HepG2 (cell line): ENCODE measurements around the gene NTM. TPM values are rescaled to one million over a fixed set of nuclear protein-coding genes. Genes with fewer than 3 reads are reported as not detected.

Experiments
- ATAC-seq: fragments of 200-7000 bp; cut with Tn5 transposase; 3 replicates; pipeline ENCODE4 v1.9.1; 2020; ENCODE audit warnings: mild to moderate bottlenecking, moderate library complexity
- BruUV-seq: library from RNA; stranded (reverse); fragments of 400-500 nt; replicated peaks from 2 replicates; lab custom pipeline; 2021; lab: Mats Ljungman, UMichigan
- CTCF ChIA-PET: fragments of 300-600 bp; formaldehyde crosslinking; extraction: SDS; loops from one replicate; lab custom pipeline; 2021; ENCODE audit warnings: low total read pairs, inconsistent platforms, low intra/inter-chr PET ratio; lab: Yijun Ruan, JAX
- POLR2A ChIA-PET: fragments of 350-600 bp; sonication (Branson Sonifier 250); formaldehyde crosslinking; loops from one replicate; lab custom pipeline; 2020; ENCODE audit warnings: antibody characterized with exemption, inconsistent platforms; lab: Yijun Ruan, JAX
- DNase-seq: peaks from one replicate; pipeline ENCODE4 v3.0.0-alpha.2; 2015; ENCODE audit warnings: low spot score
- FAIRE-seq: peaks from 3 replicates; lab custom pipeline; 2011; peaks lifted over from hg19 to GRCh38; lab: Jason Lieb, UNC
- H2AFZ ChIP-seq: one replicate; pipeline ENCODE4 v1.6.1; 2011; ENCODE audit warnings: low read length, inconsistent platforms
- H3K27ac ChIP-seq: fragments of 300-600 bp; 3 replicates; pipeline ENCODE4 v1.8.0; 2011; ENCODE audit warnings: mixed run types, mild to moderate bottlenecking, mixed read lengths, low read length, inconsistent platforms; ENCODE audit not compliant: insufficient read depth; ENCODE audit errors: extremely low read length
- H3K27me3 ChIP-seq, 2 experiments: fragments of 200-600 bp in 1 of 2; 2 replicates in 1 of 2; 3 replicates in 1 of 2; pipeline versions ENCODE4 v1.6.0 to v1.8.0; 2011; ENCODE audit warnings: low read length in 2 of 2, mild to moderate bottlenecking in 2 of 2, moderate library complexity in 2 of 2, inconsistent platforms in 1 of 2; ENCODE audit not compliant: insufficient read depth in 2 of 2, control insufficient read depth in 1 of 2
- H3K36me3 ChIP-seq, 2 experiments: fragments of 200-600 bp in 1 of 2; replicated peaks in 1 of 2; 2 replicates in 1 of 2; 3 replicates in 1 of 2; pipeline versions ENCODE4 v1.5.1 to v1.8.0; 2011; ENCODE audit warnings: low read length in 2 of 2, inconsistent platforms in 1 of 2; ENCODE audit not compliant: insufficient read depth in 2 of 2, control insufficient read depth in 1 of 2
- H3K4me1 ChIP-seq: 2 replicates; pipeline ENCODE4 v1.5.1; 2012; ENCODE audit warnings: low read length, inconsistent platforms; ENCODE audit not compliant: insufficient read depth
- H3K4me2 ChIP-seq: 2 replicates; pipeline ENCODE4 v1.6.0; 2011; ENCODE audit warnings: low read depth, low read length, inconsistent platforms
- H3K4me3 ChIP-seq, 3 experiments: fragments of 200-600 bp in 1 of 3; sonication (generic), shearing (Covaris generic) in 1 of 3; replicated peaks in 1 of 3; 2 replicates each; pipeline ENCODE4 v1.5.1; 2011 to 2016; ENCODE audit warnings: low read length in 3 of 3, inconsistent platforms in 2 of 3, low read depth in 2 of 3, mild to moderate bottlenecking in 2 of 3, control low read depth in 1 of 3, mixed read lengths in 1 of 3; ENCODE audit not compliant: insufficient read depth in 1 of 3
- H3K79me2 ChIP-seq: one replicate; pipeline ENCODE4 v1.6.1; 2011; ENCODE audit warnings: low read length, inconsistent platforms; ENCODE audit not compliant: insufficient read depth
- H3K9ac ChIP-seq: 2 replicates; pipeline ENCODE4 v1.6.0; 2011; ENCODE audit warnings: mild to moderate bottlenecking, low read depth, low read length, inconsistent platforms; ENCODE audit not compliant: insufficient read depth
- H3K9me3 ChIP-seq: 2 replicates; pipeline ENCODE4 v1.5.1; 2012; ENCODE audit warnings: mild to moderate bottlenecking, low read length
- H4K20me1 ChIP-seq: 2 replicates; pipeline ENCODE4 v1.6.0; 2011; ENCODE audit warnings: inconsistent platforms, mild to moderate bottlenecking, low read length, moderate library complexity; ENCODE audit not compliant: insufficient read depth
- AKAP8 ChIP-seq: sonication (generic); formaldehyde crosslinking; IDR thresholded peaks from 2 replicates; pipeline ENCODE4 v1.5.1; 2020; ENCODE audit warnings: mild to moderate bottlenecking, missing genetic modification reagents
- AKNA ChIP-seq: sonication (generic); formaldehyde crosslinking; IDR thresholded peaks from 2 replicates; pipeline ENCODE4 v1.4.0; 2020; ENCODE audit warnings: missing genetic modification reagents, borderline replicate concordance
- BHLHE40 ChIP-seq: IDR thresholded peaks from 2 replicates; pipeline ENCODE4 v1.6.1; 2011; ENCODE audit warnings: low read length, improper control_type of control experiment
- BRD4 ChIP-seq: sonication (generic); formaldehyde crosslinking; IDR thresholded peaks from 2 replicates; pipeline ENCODE4 v1.4.0; 2020; ENCODE audit warnings: missing genetic modification reagents
- HES4 ChIP-seq: sonication (generic); formaldehyde crosslinking; IDR thresholded peaks from 2 replicates; pipeline ENCODE4 v1.9.0; 2021; ENCODE audit warnings: mild to moderate bottlenecking, missing genetic modification reagents, borderline replicate concordance
- HMG20A ChIP-seq: IDR thresholded peaks from 2 replicates; pipeline ENCODE4 v1.6.1; 2016; ENCODE audit warnings: borderline replicate concordance
- NPAS2 ChIP-seq: sonication (generic); formaldehyde crosslinking; IDR thresholded peaks from 2 replicates; pipeline ENCODE4 v1.8.0; 2022; ENCODE audit warnings: mild to moderate bottlenecking, missing genetic modification reagents, borderline replicate concordance
- PHB2 ChIP-seq: fragments of 450-650 bp; IDR thresholded peaks from 2 replicates; pipeline ENCODE4 v1.6.1; 2018; ENCODE audit not compliant: partially characterized antibody
- RNF2 ChIP-seq: fragments of 450-650 bp; conservative IDR thresholded peaks from 2 replicates; pipeline ENCODE4 v1.6.1; 2016; ENCODE audit warnings: low read depth
- SP2 ChIP-seq: sonication (generic); formaldehyde crosslinking; IDR thresholded peaks from 2 replicates; pipeline ENCODE4 v1.5.1; 2020; ENCODE audit warnings: mild to moderate bottlenecking, missing genetic modification reagents
- SRSF1 ChIP-seq: fragments of 200-400 bp; formaldehyde crosslinking; optimal IDR thresholded peaks from 2 replicates; pipeline ENCODE3; 2017; ENCODE audit warnings: mild to moderate bottlenecking, low read depth, low read length, moderate library complexity
- ZMAT3 ChIP-seq: sonication (generic); formaldehyde crosslinking; conservative IDR thresholded peaks from 2 replicates; pipeline ENCODE4 v1.7.0; 2021; ENCODE audit warnings: missing genetic modification reagents
- ZNF225 ChIP-seq: sonication (generic); formaldehyde crosslinking; IDR thresholded peaks from 2 replicates; pipeline ENCODE4 v1.4.0; 2020; ENCODE audit warnings: mild to moderate bottlenecking, missing genetic modification reagents
- ZNF431 ChIP-seq: sonication (generic); formaldehyde crosslinking; IDR thresholded peaks from 2 replicates; pipeline ENCODE4 v1.9.0; 2022; ENCODE audit warnings: missing genetic modification reagents, low read depth, mild to moderate bottlenecking, borderline replicate concordance
- ZNF660 ChIP-seq: sonication (generic); formaldehyde crosslinking; IDR thresholded peaks from 2 replicates; pipeline ENCODE4 v1.5.1; 2020; ENCODE audit warnings: mild to moderate bottlenecking, low read depth, missing genetic modification reagents, borderline replicate concordance
- ZNF703 ChIP-seq: sonication (generic); formaldehyde crosslinking; IDR thresholded peaks from 2 replicates; pipeline ENCODE4 v1.5.1; 2020; ENCODE audit warnings: missing genetic modification reagents, mild to moderate bottlenecking, moderate library complexity, borderline replicate concordance
- ZNF790 ChIP-seq: sonication (generic); formaldehyde crosslinking; IDR thresholded peaks from 2 replicates; pipeline ENCODE4 v1.8.0; 2022; ENCODE audit warnings: missing genetic modification reagents, mild to moderate bottlenecking, borderline replicate concordance
- WGBS: methylation state at CpG from one replicate; pipeline ENCODE4 v1.1.6; 2017; ENCODE audit warnings: low lambda C conversion rate; 5-methylcytosine and 5-hydroxymethylcytosine counted together
- in situ Hi-C: cut with HindIII; loops from 2 replicates; pipeline ENCODE4 v1.10.0; 2017; ENCODE audit warnings: low pct_unique_long_range_greater_than_20kb; ENCODE audit not compliant: extremely low pct_ligation_motif_present
- intact Hi-C: fragments of 100-400 bp; cut with micrococcal nuclease; formaldehyde crosslinking; loops from one replicate; pipeline ENCODE4 v1.10.0; 2022; ENCODE audit not compliant: unreplicated experiment
- polyA plus RNA-seq, 8 experiments: library from polyadenylated mRNA; depleted of rRNA in 3 of 8; stranded (reverse) in 7 of 8; unstranded in 1 of 8; fragments of >200 nt; fragmentation: Illumina TruSeq in 4 of 8; extraction: Trizol in 4 of 8; gene quantifications; 2 replicates each; pipeline versions ENCODE4 v1.2.1 to v1.2.3, GENCODE V29; 2011 to 2016; ENCODE audit warnings: low read depth in 4 of 8, missing spikeins in 1 of 8, mixed read lengths in 1 of 8; ENCODE audit not compliant: insufficient read depth in 1 of 8
- total RNA-seq, 5 experiments: library from RNA; depleted of rRNA; stranded (reverse); fragments of >200 nt; fragmentation: Illumina TruSeq; extraction: Trizol; gene quantifications; 2 replicates each; pipeline ENCODE4 v1.2.3, GENCODE V29; 2016; ENCODE audit warnings: low read depth in 1 of 5
- TF ChIP-seq, protein P1 (sequence below): sonication (generic); formaldehyde crosslinking; IDR thresholded peaks from 2 replicates; pipeline ENCODE4 v1.4.0; 2020; ENCODE audit warnings: missing genetic modification reagents, borderline replicate concordance

The NTM gene
- total and polyA plus RNA-seq, 2 of the 13 experiments (the other 11 are each of a cell fraction or from before 2014, with no cell fraction given): not detected

GRCh38 chr11:131580476-131580875 is 210.1 kb downstream of the NTM start (continued):
- TF ChIP-seq ZNF660 (CRISPR knock-in tag): no peak
- TF ChIP-seq, protein P1, sequence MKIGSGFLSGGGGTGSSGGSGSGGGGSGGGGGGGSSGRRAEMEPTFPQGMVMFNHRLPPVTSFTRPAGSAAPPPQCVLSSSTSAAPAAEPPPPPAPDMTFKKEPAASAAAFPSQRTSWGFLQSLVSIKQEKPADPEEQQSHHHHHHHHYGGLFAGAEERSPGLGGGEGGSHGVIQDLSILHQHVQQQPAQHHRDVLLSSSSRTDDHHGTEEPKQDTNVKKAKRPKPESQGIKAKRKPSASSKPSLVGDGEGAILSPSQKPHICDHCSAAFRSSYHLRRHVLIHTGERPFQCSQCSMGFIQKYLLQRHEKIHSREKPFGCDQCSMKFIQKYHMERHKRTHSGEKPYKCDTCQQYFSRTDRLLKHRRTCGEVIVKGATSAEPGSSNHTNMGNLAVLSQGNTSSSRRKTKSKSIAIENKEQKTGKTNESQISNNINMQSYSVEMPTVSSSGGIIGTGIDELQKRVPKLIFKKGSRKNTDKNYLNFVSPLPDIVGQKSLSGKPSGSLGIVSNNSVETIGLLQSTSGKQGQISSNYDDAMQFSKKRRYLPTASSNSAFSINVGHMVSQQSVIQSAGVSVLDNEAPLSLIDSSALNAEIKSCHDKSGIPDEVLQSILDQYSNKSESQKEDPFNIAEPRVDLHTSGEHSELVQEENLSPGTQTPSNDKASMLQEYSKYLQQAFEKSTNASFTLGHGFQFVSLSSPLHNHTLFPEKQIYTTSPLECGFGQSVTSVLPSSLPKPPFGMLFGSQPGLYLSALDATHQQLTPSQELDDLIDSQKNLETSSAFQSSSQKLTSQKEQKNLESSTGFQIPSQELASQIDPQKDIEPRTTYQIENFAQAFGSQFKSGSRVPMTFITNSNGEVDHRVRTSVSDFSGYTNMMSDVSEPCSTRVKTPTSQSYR: no peak

DNA sequence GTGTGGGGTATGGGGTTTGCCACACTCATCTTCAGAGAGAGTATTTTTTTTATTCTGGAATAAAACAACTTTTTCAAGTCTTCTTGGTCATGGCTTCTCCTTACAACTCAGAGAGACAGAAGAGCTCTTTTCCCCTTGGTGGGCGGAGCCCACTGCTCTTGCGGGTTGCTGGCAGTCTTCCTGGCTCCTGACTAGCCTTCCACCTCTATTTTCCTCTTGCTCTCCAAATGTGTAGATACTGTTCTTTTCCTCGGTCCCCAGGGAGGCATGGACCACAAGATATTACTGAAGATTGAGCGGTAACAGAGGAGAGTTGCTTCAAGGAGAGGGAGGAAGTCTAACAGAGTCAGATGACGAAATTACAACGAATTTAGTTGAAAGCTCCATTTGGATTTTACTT is 210.6 kb downstream of the NTM start:
- Histone ChIP-seq H3K4me1 (no peaks in the 10 kb centered on the region), H3K36me3 (no peaks in the 10 kb centered on the region), H3K4me2 (no peak overlapping the region), H3K4me3 (no peak overlapping the region), H3K9ac (no peak overlapping the region), H3K9me3 (no peaks in the 10 kb centered on the region), H2AFZ (no peak overlapping the region), H3K79me2 (no peaks in the 10 kb centered on the region), H4K20me1 (no peaks in the 10 kb centered on the region), H3K27ac (no peak overlapping the region), H3K27me3 (peaks cover 6 to 46% of the 10 kb centered on the region in 2 experiments; a peak in 4 of 5 replicates)
- FAIRE-seq (no peak), ATAC-seq (no peak), DNase-seq (no peak)
- ChIA-PET CTCF (no interaction called here), POLR2A (no interaction called here)
- no TSS peak for BruUV-seq
- WGBS: under 1% methylated on average over 6 of the region's 6 CpGs
- intact Hi-C loops (no loop called here), in situ Hi-C loops (loop anchor here (5.0 kb wide), 1 partner anchor 91 kb away; no protein-coding TSS in a partner anchor)
- TF ChIP-seq ZNF703 (CRISPR knock-in tag): no peak
- no peak for TF ChIP-seq SP2
- TF ChIP-seq AKNA: no peak
- TF ChIP-seq HES4: no peak
- no peak for TF ChIP-seq ZNF790
- no peak for TF ChIP-seq PHB2
- no peak for TF ChIP-seq BHLHE40
- TF ChIP-seq ZNF225 (CRISPR knock-in tag): no peak
- no peak for TF ChIP-seq NPAS2 (CRISPR knock-in tag)
- no peak for TF ChIP-seq HMG20A (CRISPR knock-in tag)
- TF ChIP-seq AKAP8 (CRISPR knock-in tag): no peak
- TF ChIP-seq RNF2: no peak
- no peak for TF ChIP-seq BRD4 (CRISPR knock-in tag)
- TF ChIP-seq ZMAT3 (CRISPR knock-in tag): no peak
- TF ChIP-seq SRSF1: no peak
- TF ChIP-seq ZNF431 (CRISPR knock-in tag): no peak
